Measurements from ENCODE around the gene DENND4C.
"Not testable (repeated sequence)": the region's sequence is repeated elsewhere in the genome, so short reads cannot be mapped to it uniquely, and the experiment has no call there.

DENND4C gene

DNA sequence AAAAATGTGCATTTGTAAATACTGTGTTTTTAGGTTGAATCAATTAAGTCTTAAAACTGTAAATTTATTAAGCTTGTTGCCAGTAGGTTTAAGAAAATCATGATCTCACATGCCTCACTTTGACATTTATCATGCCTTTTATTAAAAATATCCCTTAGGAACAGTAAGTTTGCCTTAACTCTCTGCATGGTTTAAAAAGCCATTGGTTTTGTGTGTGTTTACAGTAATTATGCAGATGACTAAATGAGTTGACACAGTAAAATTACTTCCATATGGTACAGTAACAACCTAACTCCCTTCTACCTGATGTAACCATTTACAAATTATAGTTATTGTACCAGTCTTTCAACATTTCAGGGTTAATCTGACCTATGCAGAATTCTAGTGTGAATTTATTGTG is 143.0 kb downstream of the DENND4C start:
- Histone ChIP-seq H3K9me3 (ENCODE audit: control insufficient read depth, insufficient read depth, low read length) (no peaks in the 10 kb centered on the region), H3K27me3 (ENCODE audit: control insufficient read depth, insufficient read depth, low read length) (no peaks in the 10 kb centered on the region), H3K36me3 (ENCODE audit: control insufficient read depth, insufficient read depth, low read length) (peaks cover 88% of the 10 kb centered on the region), H3K27ac (ENCODE audit: low read depth, low read length) (peak overlapping the region; percentile 21), H3K4me3 (ENCODE audit: low read depth, low read length) (no peak overlapping the region), H3K9ac (ENCODE audit: low read depth, low read length) (no peak overlapping the region), H3K4me1 (ENCODE audit: control insufficient read depth, insufficient read depth, low read length) (no peaks in the 10 kb centered on the region)

DNA sequence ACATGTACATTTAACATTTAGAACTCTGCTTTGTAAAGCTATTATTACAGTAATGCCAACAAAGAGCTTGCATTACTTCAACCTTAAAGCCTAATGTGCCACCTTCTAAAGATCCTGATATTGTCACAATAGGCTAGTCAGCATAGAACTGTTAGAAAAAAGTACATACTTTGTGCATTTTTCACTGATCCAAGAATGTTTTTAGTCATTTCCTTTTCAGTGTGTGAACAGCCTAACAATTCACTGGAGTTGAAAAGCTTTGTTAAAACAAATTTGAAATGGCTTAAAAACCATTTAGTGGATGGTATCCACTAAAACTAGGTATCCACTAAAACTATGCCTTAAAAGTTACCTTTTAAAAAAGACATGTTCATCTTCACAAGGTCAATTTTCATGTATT is 145.0 kb downstream of the DENND4C start:
- H3K36me3 ChIP-seq (ENCODE audit: control insufficient read depth, insufficient read depth, low read length), result peaks cover 84% of the 10 kb centered on the region
- no peak overlapping the region for H3K4me3 ChIP-seq (ENCODE audit: low read depth, low read length)
- H3K4me1 ChIP-seq (ENCODE audit: control insufficient read depth, insufficient read depth, low read length), result no peaks in the 10 kb centered on the region
- H3K27ac ChIP-seq (ENCODE audit: low read depth, low read length), result peak overlapping the region; percentile 34
- no peaks in the 10 kb centered on the region for H3K27me3 ChIP-seq (ENCODE audit: control insufficient read depth, insufficient read depth, low read length)
- no peaks in the 10 kb centered on the region for H3K9me3 ChIP-seq (ENCODE audit: control insufficient read depth, insufficient read depth, low read length)
- no peak overlapping the region for H3K9ac ChIP-seq (ENCODE audit: low read depth, low read length)

DNA sequence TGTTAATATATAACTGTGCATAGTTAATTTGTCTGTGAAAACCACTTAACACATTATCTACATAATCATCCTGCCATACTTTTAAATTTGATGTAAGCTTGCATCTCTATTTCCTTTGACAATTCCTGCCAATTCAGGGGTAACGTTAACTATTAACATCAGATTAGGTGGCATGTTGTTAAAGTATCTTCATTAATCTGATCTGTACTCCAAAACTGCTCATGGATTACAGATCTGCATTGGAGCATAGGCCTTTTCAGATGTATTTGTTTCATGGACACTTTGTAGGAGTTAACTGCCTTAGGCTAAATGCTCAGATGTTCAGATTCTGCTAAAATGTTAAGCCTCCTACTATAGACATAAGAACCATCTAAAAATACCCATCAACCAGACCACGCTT is 146.4 kb downstream of the DENND4C start:
- no peak overlapping the region for H3K4me3 ChIP-seq (ENCODE audit: low read depth, low read length)
- no peaks in the 10 kb centered on the region for H3K9me3 ChIP-seq (ENCODE audit: control insufficient read depth, insufficient read depth, low read length)
- H3K27me3 ChIP-seq (ENCODE audit: control insufficient read depth, insufficient read depth, low read length), result no peaks in the 10 kb centered on the region
- peaks cover 71% of the 10 kb centered on the region for H3K36me3 ChIP-seq (ENCODE audit: control insufficient read depth, insufficient read depth, low read length)
- no peak overlapping the region for H3K9ac ChIP-seq (ENCODE audit: low read depth, low read length)
- no peaks in the 10 kb centered on the region for H3K4me1 ChIP-seq (ENCODE audit: control insufficient read depth, insufficient read depth, low read length)
- peak overlapping the region; percentile 43 for H3K27ac ChIP-seq (ENCODE audit: low read depth, low read length)

DNA sequence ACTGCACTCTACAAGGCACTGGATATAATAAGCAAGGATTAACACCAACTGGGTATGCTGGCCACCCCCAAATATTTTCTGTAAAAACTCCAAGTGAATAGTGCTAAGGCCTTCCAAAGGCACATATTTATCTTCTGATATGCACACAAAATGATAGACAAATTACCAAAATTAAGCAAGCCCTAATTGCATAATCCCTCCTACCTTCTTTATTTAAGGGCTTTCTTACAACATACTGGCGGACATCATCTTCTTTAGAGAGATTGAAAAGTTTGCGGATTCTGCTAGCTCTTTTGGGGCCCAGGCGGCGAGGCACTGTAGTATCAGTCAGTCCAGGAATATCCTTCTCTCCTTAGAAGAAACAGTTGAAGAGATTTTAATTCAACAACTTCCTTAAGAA is 147.7 kb downstream of the DENND4C start:
- Histone ChIP-seq H3K9me3 (ENCODE audit: control insufficient read depth, insufficient read depth, low read length) (no peaks in the 10 kb centered on the region), H3K4me1 (ENCODE audit: control insufficient read depth, insufficient read depth, low read length) (no peaks in the 10 kb centered on the region), H3K27ac (ENCODE audit: low read depth, low read length) (peak overlapping the region; percentile 95), H3K4me3 (ENCODE audit: low read depth, low read length) (peak overlapping the region; percentile 99), H3K27me3 (ENCODE audit: control insufficient read depth, insufficient read depth, low read length) (no peaks in the 10 kb centered on the region), H3K9ac (ENCODE audit: low read depth, low read length) (peak overlapping the region; percentile 98), H3K36me3 (ENCODE audit: control insufficient read depth, insufficient read depth, low read length) (peaks cover 64% of the 10 kb centered on the region)

DNA sequence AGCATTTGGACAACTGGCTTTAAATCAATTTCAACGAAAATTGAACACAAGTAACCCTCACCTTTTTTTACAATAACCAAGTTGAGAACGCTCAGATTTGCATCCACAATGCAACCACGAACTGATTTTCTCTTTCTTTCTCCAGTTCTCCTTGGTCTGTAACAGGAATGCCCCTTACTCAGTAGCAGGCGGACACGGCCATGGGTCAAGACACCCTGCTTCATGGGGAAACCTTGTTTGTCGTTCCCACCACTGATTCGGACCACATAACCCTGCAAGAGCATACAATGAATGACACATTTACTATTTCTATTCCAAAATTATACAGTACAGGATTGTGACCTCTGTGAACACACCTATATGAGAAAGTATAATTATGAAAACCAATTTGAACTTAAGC is 148.2 kb downstream of the DENND4C start:
- Histone ChIP-seq H3K9me3 (ENCODE audit: control insufficient read depth, insufficient read depth, low read length) (no peaks in the 10 kb centered on the region), H3K36me3 (ENCODE audit: control insufficient read depth, insufficient read depth, low read length) (peaks cover 59% of the 10 kb centered on the region), H3K27ac (ENCODE audit: low read depth, low read length) (peak overlapping the region; percentile 95), H3K27me3 (ENCODE audit: control insufficient read depth, insufficient read depth, low read length) (no peaks in the 10 kb centered on the region), H3K4me3 (ENCODE audit: low read depth, low read length) (peak overlapping the region; percentile 99), H3K9ac (ENCODE audit: low read depth, low read length) (peak overlapping the region; percentile 98), H3K4me1 (ENCODE audit: control insufficient read depth, insufficient read depth, low read length) (no peaks in the 10 kb centered on the region)

DNA sequence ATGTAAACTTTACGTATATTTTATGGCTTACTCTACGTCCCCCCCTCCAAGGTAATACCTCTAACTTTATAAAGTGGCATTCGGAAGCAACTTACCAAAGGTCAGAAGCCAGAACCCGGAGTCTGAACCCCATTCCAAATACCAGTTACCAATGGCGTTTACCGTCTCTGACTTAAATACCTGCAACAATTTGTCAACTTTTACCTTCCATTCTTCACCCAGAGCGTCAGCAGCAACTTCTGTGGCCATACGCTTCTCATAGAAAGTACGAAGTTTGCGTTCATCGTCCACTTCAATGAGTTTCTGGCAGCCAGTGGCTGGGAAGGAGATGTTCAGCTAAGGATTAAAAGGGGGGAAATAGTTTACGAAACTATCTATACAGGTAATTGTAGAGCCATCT is 148.8 kb downstream of the DENND4C start:
- H3K4me1 ChIP-seq (ENCODE audit: control insufficient read depth, insufficient read depth, low read length), result no peaks in the 10 kb centered on the region
- no peaks in the 10 kb centered on the region for H3K9me3 ChIP-seq (ENCODE audit: control insufficient read depth, insufficient read depth, low read length)
- H3K4me3 ChIP-seq (ENCODE audit: low read depth, low read length), result peak overlapping the region; percentile 99
- H3K36me3 ChIP-seq (ENCODE audit: control insufficient read depth, insufficient read depth, low read length), result peaks cover 52% of the 10 kb centered on the region
- peak overlapping the region; percentile 95 for H3K27ac ChIP-seq (ENCODE audit: low read depth, low read length)
- H3K9ac ChIP-seq (ENCODE audit: low read depth, low read length), result peak overlapping the region; percentile 98
- H3K27me3 ChIP-seq (ENCODE audit: control insufficient read depth, insufficient read depth, low read length), result no peaks in the 10 kb centered on the region

DNA sequence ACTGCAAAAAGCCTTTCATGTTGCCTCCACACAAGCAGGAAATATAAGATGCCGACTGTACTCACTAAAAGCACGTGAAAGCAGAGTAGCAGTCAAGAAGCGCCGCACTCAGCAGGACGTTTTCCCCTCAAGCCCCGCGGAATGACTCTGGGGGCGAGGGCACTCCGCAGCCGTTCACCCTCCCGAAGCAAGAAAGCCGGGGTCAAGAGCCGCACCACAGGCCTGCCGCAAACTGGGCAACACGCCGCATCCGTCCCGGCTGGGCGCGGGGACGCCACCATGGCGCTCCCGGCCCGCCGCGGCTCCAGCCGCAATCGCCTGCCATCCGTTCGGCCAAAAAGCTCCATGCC is 149.2 kb downstream of the DENND4C start:
- Histone ChIP-seq H3K27ac (ENCODE audit: low read depth, low read length) (peak overlapping the region; percentile 95), H3K9me3 (ENCODE audit: control insufficient read depth, insufficient read depth, low read length) (no peaks in the 10 kb centered on the region), H3K4me3 (ENCODE audit: low read depth, low read length) (peak overlapping the region; percentile 99), H3K27me3 (ENCODE audit: control insufficient read depth, insufficient read depth, low read length) (no peaks in the 10 kb centered on the region), H3K4me1 (ENCODE audit: control insufficient read depth, insufficient read depth, low read length) (no peaks in the 10 kb centered on the region), H3K36me3 (ENCODE audit: control insufficient read depth, insufficient read depth, low read length) (peaks cover 48% of the 10 kb centered on the region), H3K9ac (ENCODE audit: low read depth, low read length) (peak overlapping the region; percentile 98)

DNA sequence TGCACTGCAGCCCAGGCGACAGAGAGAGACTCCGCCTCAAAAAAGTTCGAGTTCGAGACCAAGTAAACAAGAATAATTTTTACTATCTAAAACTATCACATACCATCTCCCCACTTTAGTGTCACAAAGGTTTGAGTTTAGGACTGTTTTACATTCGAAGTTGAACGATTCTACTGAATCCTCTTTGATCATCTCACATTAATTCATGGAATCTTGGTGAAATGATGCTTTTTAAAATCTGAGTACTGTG is 150.3 kb downstream of the DENND4C start:
- Histone ChIP-seq H3K36me3 (ENCODE audit: control insufficient read depth, insufficient read depth, low read length) (peaks cover 39% of the 10 kb centered on the region), H3K4me3 (ENCODE audit: low read depth, low read length) (peak overlapping the region; percentile 99), H3K4me1 (ENCODE audit: control insufficient read depth, insufficient read depth, low read length) (no peaks in the 10 kb centered on the region), H3K27me3 (ENCODE audit: control insufficient read depth, insufficient read depth, low read length) (no peaks in the 10 kb centered on the region), H3K27ac (ENCODE audit: low read depth, low read length) (peak overlapping the region; percentile 90), H3K9me3 (ENCODE audit: control insufficient read depth, insufficient read depth, low read length) (no peaks in the 10 kb centered on the region), H3K9ac (ENCODE audit: low read depth, low read length) (peak overlapping the region; percentile 98)

DNA sequence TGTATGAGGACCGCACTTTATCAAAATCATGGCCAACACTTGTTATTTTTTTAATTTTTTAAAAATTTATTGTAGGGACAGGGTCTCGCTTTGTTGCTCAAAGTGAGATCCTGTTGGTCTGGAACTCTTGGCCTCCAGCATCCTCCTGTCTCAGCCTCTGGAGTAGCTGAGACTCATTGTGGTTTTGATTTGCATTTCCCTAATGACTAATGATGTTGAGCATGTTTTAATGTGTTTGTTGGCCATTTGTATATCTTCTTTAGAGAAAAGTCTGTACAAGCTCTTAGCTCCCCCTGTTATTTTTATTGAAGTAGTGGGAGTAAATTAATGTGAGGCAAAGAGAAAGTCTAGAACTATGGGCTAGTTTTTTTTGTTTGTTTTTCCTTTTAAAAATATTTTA is 151.2 kb downstream of the DENND4C start:
- Histone ChIP-seq H3K9me3 (ENCODE audit: control insufficient read depth, insufficient read depth, low read length) (no peaks in the 10 kb centered on the region), H3K4me3 (ENCODE audit: low read depth, low read length) (no peak overlapping the region), H3K27ac (ENCODE audit: low read depth, low read length) (no peak overlapping the region), H3K27me3 (ENCODE audit: control insufficient read depth, insufficient read depth, low read length) (no peaks in the 10 kb centered on the region), H3K36me3 (ENCODE audit: control insufficient read depth, insufficient read depth, low read length) (peaks cover 30% of the 10 kb centered on the region), H3K9ac (ENCODE audit: low read depth, low read length) (no peak overlapping the region), H3K4me1 (ENCODE audit: control insufficient read depth, insufficient read depth, low read length) (no peaks in the 10 kb centered on the region)

DNA sequence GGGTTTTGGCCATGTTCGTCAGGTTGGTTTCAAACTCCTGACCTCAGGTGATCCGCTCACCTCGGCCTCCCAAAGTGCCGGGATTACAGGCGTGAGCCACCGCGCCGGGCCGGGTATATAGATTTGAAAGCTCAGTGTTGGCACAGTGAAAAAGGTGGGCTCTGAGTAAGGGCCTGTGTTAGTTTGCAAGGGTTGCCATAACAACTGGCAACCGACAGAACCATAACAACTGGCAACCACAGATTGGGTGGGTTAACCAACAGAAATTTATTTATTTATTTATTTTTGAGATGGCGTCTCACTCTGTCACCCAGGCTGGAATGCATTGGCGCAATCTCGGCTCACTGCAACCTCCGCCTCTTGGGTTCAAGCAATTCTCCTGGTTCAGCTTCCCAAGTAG is 154.7 kb downstream of the DENND4C start:
- not testable (repeated sequence) for H3K4me3 ChIP-seq (ENCODE audit: low read depth, low read length); H3K27me3 ChIP-seq (ENCODE audit: control insufficient read depth, insufficient read depth, low read length); H3K27ac ChIP-seq (ENCODE audit: low read depth, low read length); H3K9ac ChIP-seq (ENCODE audit: low read depth, low read length); H3K9me3 ChIP-seq (ENCODE audit: control insufficient read depth, insufficient read depth, low read length); H3K4me1 ChIP-seq (ENCODE audit: control insufficient read depth, insufficient read depth, low read length); H3K36me3 ChIP-seq (ENCODE audit: control insufficient read depth, insufficient read depth, low read length)

DNA sequence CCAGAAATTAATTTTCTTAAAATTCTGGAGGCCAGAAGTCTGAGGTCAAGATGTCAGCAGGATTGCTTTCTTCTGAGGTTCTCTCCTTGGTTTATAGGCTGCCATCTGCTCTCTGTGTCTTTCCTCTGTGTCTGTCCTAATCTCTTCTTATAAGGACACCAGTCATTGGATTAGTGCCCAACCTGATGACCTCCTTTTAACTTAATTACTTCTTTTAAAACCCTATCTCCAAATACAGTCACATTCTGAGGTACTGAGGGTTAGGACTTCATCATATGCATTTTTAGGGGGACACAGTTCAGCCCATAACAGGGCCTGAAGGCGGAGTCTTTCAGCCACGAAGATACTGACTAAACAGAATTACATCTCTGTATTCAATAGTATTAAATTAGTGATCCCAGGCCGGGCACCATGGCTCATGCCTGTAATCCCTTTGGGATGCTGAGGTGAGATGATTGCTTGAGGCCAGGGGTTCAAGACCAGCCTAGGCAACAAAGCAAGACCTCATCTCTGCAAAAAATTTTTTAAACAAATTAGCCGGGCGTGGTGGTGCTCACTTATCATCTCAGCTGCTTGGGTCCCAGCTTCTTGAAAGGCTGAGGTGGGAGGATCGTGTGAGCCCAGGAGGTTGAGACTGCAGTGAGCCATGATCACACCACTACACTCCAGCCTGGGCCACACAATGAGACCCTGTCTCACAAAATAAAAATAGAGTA is 155.5 kb downstream of the DENND4C start:
- Histone ChIP-seq H3K4me3 (ENCODE audit: low read depth, low read length) (no peak overlapping the region), H3K4me1 (ENCODE audit: control insufficient read depth, insufficient read depth, low read length) (no peaks in the 10 kb centered on the region), H3K27me3 (ENCODE audit: control insufficient read depth, insufficient read depth, low read length) (no peaks in the 10 kb centered on the region), H3K27ac (ENCODE audit: low read depth, low read length) (no peak overlapping the region), H3K36me3 (ENCODE audit: control insufficient read depth, insufficient read depth, low read length) (no peaks in the 10 kb centered on the region), H3K9me3 (ENCODE audit: control insufficient read depth, insufficient read depth, low read length) (no peaks in the 10 kb centered on the region), H3K9ac (ENCODE audit: low read depth, low read length) (no peak overlapping the region)

Data from HUES48 (cell line).